Inflammatory macrophage treated with lipopolysaccharide for 4 hours (primary cell): ENCODE results near the gene TMEM247.

ENCODE experiments used
- DNase-seq: peaks from one replicate; pipeline ENCODE4 v3.0.0-alpha.2; 2020

The TMEM247 gene

GRCh38 chr2:46479265-46479664 lies at the start of gene TMEM247:
TSS of gene TMEM247 (plus strand) at chr2:46479565.
- no peak for DNase-seq

- DNase-seq = no peak
Observed at GRCh38 chr2:46430413-46430812, 49.0 kb upstream of the TMEM247 start.

GRCh38 chr2:46430992-46431391 lies 48.4 kb upstream of the TMEM247 start:
- DNase-seq = no peak

- DNase-seq = no peak
Observed at GRCh38 chr2:46431481-46432235, 47.7 kb upstream of the TMEM247 start.

GRCh38 chr2:46434851-46435273 lies 44.5 kb upstream of the TMEM247 start:
- DNase-seq = no peak

- no peak for DNase-seq
Observed at GRCh38 chr2:46435353-46435752, 44.0 kb upstream of the TMEM247 start.

GRCh38 chr2:46435796-46436360 lies 43.5 kb upstream of the TMEM247 start:
- no peak for DNase-seq

GRCh38 chr2:46436800-46437199 lies 42.6 kb upstream of the TMEM247 start:
- DNase-seq = no peak

GRCh38 chr2:46438102-46438501 lies 41.3 kb upstream of the TMEM247 start:
- DNase-seq = no peak

GRCh38 chr2:46438794-46439193 lies 40.6 kb upstream of the TMEM247 start:
- no peak for DNase-seq

- DNase-seq = no peak
Observed at GRCh38 chr2:46439582-46439981, 39.8 kb upstream of the TMEM247 start.

GRCh38 chr2:46441838-46442712 lies 37.3 kb upstream of the TMEM247 start:
- DNase-seq = no peak

- no peak for DNase-seq
Observed at GRCh38 chr2:46444732-46445131, 34.6 kb upstream of the TMEM247 start.

- DNase-seq = no peak
Observed at GRCh38 chr2:46445556-46445955, 33.8 kb upstream of the TMEM247 start.

- DNase-seq = no peak
Observed at GRCh38 chr2:46446871-46447568, 32.3 kb upstream of the TMEM247 start.

GRCh38 chr2:46447649-46448048 lies 31.7 kb upstream of the TMEM247 start:
- no peak for DNase-seq

- no peak for DNase-seq
Observed at GRCh38 chr2:46448111-46448510, 31.3 kb upstream of the TMEM247 start.

- DNase-seq = no peak
Observed at GRCh38 chr2:46448641-46449040, 30.7 kb upstream of the TMEM247 start.

GRCh38 chr2:46449700-46450099 lies 29.7 kb upstream of the TMEM247 start:
- no peak for DNase-seq

- DNase-seq = no peak
Observed at GRCh38 chr2:46451131-46451711, 28.1 kb upstream of the TMEM247 start.

GRCh38 chr2:46456789-46457188 lies 22.6 kb upstream of the TMEM247 start:
- DNase-seq = no peak

- DNase-seq = no peak
Observed at GRCh38 chr2:46458763-46459500, 20.4 kb upstream of the TMEM247 start.
